CD4-positive, alpha-beta T cell treated with Interleukin-4 for 1 hour (primary cell): Measurements from ENCODE around the gene PTCD2.

Experiments
- DNase-seq, 2 donors: peaks; one replicate each; pipeline ENCODE4 v3.0.0-alpha.2; 2020 to 2022

Gene PTCD2

GRCh38 chr5:72352616-72353015 is 32.4 kb downstream of the PTCD2 start:
- no peak for DNase-seq

GRCh38 chr5:72353046-72353445 is 32.9 kb downstream of the PTCD2 start:
- no peak for DNase-seq

GRCh38 chr5:72355706-72356299 is 35.6 kb downstream of the PTCD2 start:
- no peak for DNase-seq

GRCh38 chr5:72356361-72356760 is 36.2 kb downstream of the PTCD2 start:
- DNase-seq = no peak

GRCh38 chr5:72358925-72359324 is 38.8 kb downstream of the PTCD2 start:
- no peak for DNase-seq

GRCh38 chr5:72359886-72360285 is 39.7 kb downstream of the PTCD2 start:
- DNase-seq = no peak

GRCh38 chr5:72363166-72363802 is 43.1 kb downstream of the PTCD2 start:
- DNase-seq = no peak

- DNase-seq = no peak
Measured at GRCh38 chr5:72364171-72364570, 44.0 kb downstream of the PTCD2 start.

- no peak for DNase-seq
Measured at GRCh38 chr5:72364951-72365350, 44.8 kb downstream of the PTCD2 start.

GRCh38 chr5:72366324-72366976 is 46.3 kb downstream of the PTCD2 start:
- DNase-seq = peak; percentile 34 to 43

GRCh38 chr5:72368271-72368670 is 48.1 kb downstream of the PTCD2 start:
- no peak for DNase-seq

- DNase-seq = no peak
Measured at GRCh38 chr5:72369301-72369700, 49.1 kb downstream of the PTCD2 start.

GRCh38 chr5:72369711-72370110 is 49.5 kb downstream of the PTCD2 start:
- DNase-seq = no peak

- DNase-seq = no peak
Measured at GRCh38 chr5:72372331-72372730, 52.2 kb downstream of the PTCD2 start.

- DNase-seq = no peak
Measured at GRCh38 chr5:72372923-72373322, 52.8 kb downstream of the PTCD2 start.

- DNase-seq = no peak
Measured at GRCh38 chr5:72374844-72375243, 54.7 kb downstream of the PTCD2 start.

- DNase-seq = no peak
Measured at GRCh38 chr5:72376381-72376780, 56.2 kb downstream of the PTCD2 start.

- DNase-seq = no peak
Measured at GRCh38 chr5:72377910-72378638, 57.9 kb downstream of the PTCD2 start.

GRCh38 chr5:72378639-72379289 is 58.6 kb downstream of the PTCD2 start:
- peak in 1 of 2 donors; percentile 48 for DNase-seq

- DNase-seq = no peak
Measured at GRCh38 chr5:72379936-72380335, 59.8 kb downstream of the PTCD2 start.

- peak in 1 of 2 donors; percentile 45 for DNase-seq
Measured at GRCh38 chr5:72380492-72381274, 60.5 kb downstream of the PTCD2 start.

GRCh38 chr5:72383280-72383679 is 63.1 kb downstream of the PTCD2 start:
- no peak for DNase-seq
